ENCODE data around the gene BZW1. TPM values are rescaled to one million over a fixed set of nuclear protein-coding genes. Genes with fewer than 3 reads are reported as not detected.
"Not testable (repeated sequence)": the region's sequence is repeated elsewhere in the genome, so short reads cannot be mapped to it uniquely, and the experiment has no call there.

Gene BZW1
- total RNA-seq, 2 donors from 2014 or later, result 104 to 176 TPM

GRCh38 chr2:200787351-200788120 lies 24.2 kb upstream of the BZW1 start:
- ATAC-seq (peak in 1 of 2 donors; percentile 80), DNase-seq (no peak)
- intact Hi-C loops (cut with DNase I), result no loop called here

DNA sequence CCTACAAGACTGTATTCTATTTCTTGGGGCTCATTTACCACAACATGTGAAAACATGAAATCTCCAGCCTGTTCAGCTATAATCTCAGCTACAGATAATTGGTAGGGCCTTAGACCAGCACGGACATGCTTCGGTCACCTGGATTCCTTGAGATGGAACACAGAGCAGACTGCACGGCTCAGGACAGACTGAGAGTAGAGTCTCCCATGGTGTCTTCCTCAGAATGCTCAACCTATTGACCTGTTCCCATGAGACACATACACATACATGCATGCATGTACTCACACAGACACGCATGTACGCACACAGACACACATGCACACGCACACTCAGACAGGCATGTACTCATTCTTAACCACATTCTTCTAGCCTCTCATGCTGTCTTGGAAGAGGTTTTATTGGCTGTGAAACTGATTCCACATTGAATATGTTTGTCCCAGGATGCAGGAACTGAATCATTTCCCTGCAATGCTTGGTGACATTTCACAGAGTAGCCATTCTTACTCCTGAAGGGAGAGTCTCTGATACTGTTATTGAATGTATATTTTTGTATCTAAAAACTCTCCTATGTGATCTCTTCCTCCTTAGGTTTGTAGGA lies 23.5 kb upstream of the BZW1 start:
- intact Hi-C loops (cut with DNase I), result no loop called here
- ATAC-seq (peak; percentile 29 to 35), DNase-seq (no peak)

- DNase-seq, result no peak
- no peak for ATAC-seq
- intact Hi-C loops (cut with DNase I), result no loop called here
Observed at GRCh38 chr2:200790185-200790584, 21.5 kb upstream of the BZW1 start.

GRCh38 chr2:200791905-200792304 lies 19.8 kb upstream of the BZW1 start:
- intact Hi-C loops (cut with DNase I), result no loop called here
- peak in 1 of 2 donors; percentile 29 for ATAC-seq
- no peak for DNase-seq

GRCh38 chr2:200794143-200794542 lies 17.6 kb upstream of the BZW1 start:
- intact Hi-C loops (cut with DNase I), result no loop called here
- ATAC-seq, result no peak
- DNase-seq, result no peak

GRCh38 chr2:200795028-200795440 lies 16.7 kb upstream of the BZW1 start:
- no peak for DNase-seq
- intact Hi-C loops (cut with DNase I), result loop anchor here in 1 of 2 donors (5.0 kb wide), 1 partner anchor 78 kb away; no protein-coding TSS in a partner anchor
- peak; percentile 70 to 89 for ATAC-seq

DNA sequence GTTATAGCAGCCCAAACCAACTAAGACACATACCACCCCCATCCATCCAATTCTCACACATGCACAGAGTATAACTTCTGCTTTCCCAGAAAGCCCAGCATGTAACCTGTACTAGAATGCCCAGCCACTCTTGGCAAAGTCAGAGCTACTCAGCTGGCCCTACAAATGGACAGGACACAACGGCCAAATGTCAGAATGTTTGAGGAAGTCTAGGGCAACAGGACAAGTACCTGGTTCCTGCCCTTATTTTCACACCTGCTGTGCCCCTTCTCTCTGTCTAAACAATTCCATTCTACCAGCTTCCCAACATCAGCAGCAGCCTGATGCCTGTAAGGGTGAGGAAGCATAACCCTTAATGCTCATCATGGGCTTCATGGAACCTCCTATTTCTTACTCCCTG lies 15.1 kb upstream of the BZW1 start:
- peak in 1 of 2 donors; percentile 21 for ATAC-seq
- no peak for DNase-seq
- intact Hi-C loops (cut with DNase I), result loop anchor here in 1 of 2 donors (5.0 kb wide), 1 partner anchor 79 kb away; no protein-coding TSS in a partner anchor

- ATAC-seq, result peak; percentile 59 to 63
- DNase-seq, result peak; percentile 40
- intact Hi-C loops (cut with DNase I), result loop anchor here in 1 of 2 donors (5.0 kb wide), 1 partner anchor 80 kb away; no protein-coding TSS in a partner anchor
Observed at GRCh38 chr2:200797242-200797770, 14.4 kb upstream of the BZW1 start.

DNA sequence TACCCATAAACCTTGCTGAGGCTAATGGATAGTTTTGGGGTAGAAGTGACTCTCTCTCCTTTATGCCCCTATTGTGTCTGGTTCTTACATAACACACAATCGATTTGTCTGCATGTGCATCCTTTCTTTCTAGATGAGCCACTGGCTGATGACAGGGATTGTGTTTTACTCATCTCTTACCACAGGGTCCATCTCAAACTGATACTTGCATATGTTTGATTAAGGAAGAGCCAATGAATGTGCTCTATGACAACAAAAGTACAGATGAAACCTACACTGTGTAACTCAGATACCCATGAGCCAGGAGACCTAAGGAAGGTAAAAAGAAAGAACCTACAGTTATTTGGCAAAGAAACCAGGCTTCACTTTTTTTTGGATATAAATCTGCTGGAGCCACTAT lies 13.2 kb upstream of the BZW1 start:
- intact Hi-C loops (cut with DNase I), result loop anchor here in 1 of 2 donors (5.0 kb wide), 1 partner anchor 81 kb away; no protein-coding TSS in a partner anchor
- ATAC-seq (no peak), DNase-seq (no peak)

- intact Hi-C loops (cut with DNase I), result no loop called here
- DNase-seq (no peak), ATAC-seq (no peak)
Observed at GRCh38 chr2:200800458-200800857, 11.3 kb upstream of the BZW1 start.

- ATAC-seq; intact Hi-C loops (cut with DNase I); DNase-seq: not testable (repeated sequence)
Observed at GRCh38 chr2:200801431-200801830, 10.3 kb upstream of the BZW1 start.

- no peak for ATAC-seq
- no peak for DNase-seq
- intact Hi-C loops (cut with DNase I), result loop anchor here (2.0 to 5.0 kb wide), 2 partner anchors 97 kb away; no protein-coding TSS in a partner anchor
Observed at GRCh38 chr2:200809506-200810251, 2.0 kb upstream of the BZW1 start.

- intact Hi-C loops (cut with DNase I), result loop anchor here (2.0 to 5.0 kb wide), 2 partner anchors 98 kb away; no protein-coding TSS in a partner anchor
- peak in 1 of 2 donors; percentile 11 for ATAC-seq
- DNase-seq, result peak; percentile 39
Observed at GRCh38 chr2:200810252-200810997, 1.3 kb upstream of the BZW1 start.

DNA sequence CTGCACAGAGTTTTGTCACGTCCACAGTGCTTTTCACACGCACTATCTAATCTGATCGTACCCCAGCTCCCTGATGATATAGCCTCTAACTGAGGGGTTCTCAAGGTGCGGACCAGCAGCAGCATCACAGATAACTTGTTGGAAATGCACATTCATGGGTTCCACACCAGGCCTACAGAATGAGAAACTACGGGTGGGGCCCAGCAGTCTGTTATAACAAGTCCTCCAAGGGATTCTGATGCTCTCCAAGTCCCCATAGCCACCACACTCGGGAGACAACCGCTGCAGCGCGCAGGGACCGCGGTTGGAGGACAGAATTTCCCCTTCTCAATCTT lies 745 bp upstream of the BZW1 start:
- intact Hi-C loops (cut with DNase I), result loop anchor here (2.0 to 5.0 kb wide), 2 partner anchors 98 to 99 kb away; no protein-coding TSS in a partner anchor
- no peak for DNase-seq
- no peak for ATAC-seq

DNA sequence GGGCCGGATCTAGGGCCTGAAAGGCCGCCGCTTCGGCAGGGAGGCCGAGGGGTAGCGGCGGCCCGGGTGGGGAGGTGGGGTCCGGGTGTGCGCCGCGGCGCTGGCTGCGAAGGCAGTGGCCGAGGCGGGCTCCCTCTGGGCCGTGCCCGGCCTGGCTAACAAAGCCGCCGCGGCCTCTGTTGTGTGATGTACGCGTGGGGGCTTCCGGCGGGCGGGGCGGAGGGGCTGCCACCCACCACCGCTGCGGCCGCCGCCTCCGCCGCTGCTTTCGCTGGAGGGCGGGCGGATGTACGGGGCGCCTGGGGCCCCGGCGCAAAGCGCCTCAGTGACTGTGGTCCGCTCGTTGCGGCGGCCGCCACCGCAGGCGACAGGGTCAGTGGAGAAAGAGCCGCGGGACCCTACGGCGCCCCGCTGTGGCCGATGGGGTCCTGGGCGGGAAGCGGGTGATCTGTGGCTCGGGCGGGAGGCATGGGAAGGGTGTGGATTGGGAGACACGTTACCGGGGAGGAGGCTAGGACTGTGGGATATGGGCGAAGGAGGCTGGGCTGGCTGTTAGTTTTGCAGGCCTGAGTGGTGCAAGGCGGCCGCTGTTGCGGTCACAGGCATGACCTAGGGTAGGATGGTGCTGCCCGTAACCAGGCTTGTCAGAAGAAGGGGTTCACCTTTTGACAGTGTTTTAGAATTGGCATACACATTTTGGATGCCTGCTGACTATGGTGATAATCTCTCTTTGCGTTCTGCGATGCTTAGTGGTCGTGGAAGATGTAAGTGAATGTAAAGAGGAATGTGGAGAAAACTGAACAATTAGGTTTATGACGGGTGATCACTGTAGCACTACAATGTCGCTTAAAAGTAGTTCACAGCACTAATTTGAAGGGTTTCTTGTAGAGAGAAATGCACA lies 662 bp downstream of the BZW1 start:
- intact Hi-C loops (cut with DNase I), result loop anchor here in 1 of 2 donors (5.0 kb wide), 1 partner anchor 100 kb away; no protein-coding TSS in a partner anchor
- peak; percentile 81 for DNase-seq
- peak; percentile 65 to 69 for ATAC-seq

DNA sequence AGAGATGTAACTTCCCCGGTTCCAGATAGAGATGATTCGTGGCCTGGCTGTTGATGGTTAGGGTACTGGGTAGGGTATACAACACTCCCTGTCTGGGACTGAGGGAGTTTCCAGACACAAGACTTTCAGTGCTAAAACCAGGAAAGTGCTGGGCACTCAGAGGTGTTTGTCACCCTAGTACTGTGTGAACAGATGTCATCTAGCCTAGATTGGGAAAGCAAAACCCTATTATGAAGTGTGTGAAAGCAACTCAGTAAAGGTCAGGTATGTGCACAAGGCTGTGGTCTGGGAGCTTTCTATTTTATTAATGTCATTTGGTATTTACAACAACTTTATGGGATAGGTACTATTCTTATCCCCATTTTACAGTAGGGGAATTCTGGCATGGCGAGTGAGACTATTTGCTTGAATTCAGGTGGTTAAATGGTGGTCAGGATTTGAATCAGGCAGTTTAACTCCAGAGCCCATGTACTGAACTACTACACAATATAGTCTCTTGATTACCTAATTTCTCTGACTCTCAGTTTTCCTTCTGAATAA lies 2.6 kb downstream of the BZW1 start:
- DNase-seq (no peak), ATAC-seq (no peak)
- intact Hi-C loops (cut with DNase I), result loop anchor here in 1 of 2 donors (5.0 kb wide), 1 partner anchor 102 kb away; no protein-coding TSS in a partner anchor

DNA sequence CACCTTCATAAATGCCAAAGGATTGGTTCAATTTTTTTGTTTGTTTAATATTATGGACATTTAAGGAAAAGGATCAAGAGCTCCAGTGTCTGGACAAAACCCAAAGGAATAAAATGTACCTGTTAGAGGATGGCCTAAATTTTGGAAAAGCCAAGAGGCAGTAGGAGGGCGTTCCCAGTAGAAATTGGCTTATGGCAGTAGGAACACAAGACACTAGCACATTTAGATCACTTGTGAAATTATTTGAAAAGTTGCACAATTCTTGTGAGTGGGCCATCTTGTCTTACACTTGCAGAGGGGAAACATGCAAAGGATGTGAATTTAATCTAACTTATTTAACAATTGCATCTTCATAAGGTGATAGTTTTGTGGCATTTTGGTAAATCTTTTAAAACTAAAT lies 3.2 kb downstream of the BZW1 start:
- no peak for DNase-seq
- intact Hi-C loops (cut with DNase I), result loop anchor here (5.0 kb wide), 2 partner anchors 37 to 103 kb away; no protein-coding TSS in a partner anchor
- no peak for ATAC-seq

Measured in left cardiac atrium (tissue), 4 donors.